Measurements from ENCODE around the gene RHOC.

The RHOC gene

DNA sequence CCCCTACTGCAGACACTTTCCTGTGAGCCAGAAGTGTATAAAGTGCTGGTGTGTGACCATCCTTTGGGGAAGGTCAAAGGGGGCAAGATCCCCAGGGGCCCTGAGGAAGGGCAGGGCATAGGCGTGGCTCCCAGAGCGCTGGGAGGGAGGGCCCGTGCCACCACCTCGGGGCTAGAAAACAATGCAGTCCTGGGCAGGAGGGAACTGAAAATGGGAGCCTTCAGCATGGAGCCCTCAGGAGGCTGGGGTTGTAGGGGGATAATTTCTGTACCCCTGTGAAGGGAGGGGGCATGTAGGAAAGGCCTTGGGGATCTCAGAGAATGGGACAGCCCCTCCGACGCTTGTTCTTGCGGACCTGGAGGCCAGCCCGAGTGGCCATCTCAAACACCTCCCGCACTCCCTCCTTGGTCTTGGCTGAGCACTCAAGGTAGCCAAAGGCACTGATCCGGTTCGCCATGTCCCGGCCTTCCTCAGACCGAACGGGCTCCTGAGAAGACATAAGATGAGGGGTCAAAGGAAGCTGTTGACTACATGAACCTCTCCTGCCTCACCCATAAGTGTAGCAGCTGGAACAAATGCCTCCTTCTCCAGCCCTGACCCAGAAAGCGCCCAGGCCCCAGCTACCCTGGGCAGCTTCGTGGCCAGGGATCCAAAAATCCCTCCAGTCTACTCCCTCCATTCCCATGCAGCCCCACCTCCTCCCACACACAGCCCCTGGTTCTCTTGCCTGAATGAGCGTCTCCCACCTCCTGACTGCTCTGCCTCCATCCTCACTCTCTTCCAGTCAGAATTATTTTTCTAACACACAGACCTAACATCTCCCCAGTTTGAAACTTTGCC, 5.5 kb downstream of the RHOC start:
- DNase-seq = no peak

DNA sequence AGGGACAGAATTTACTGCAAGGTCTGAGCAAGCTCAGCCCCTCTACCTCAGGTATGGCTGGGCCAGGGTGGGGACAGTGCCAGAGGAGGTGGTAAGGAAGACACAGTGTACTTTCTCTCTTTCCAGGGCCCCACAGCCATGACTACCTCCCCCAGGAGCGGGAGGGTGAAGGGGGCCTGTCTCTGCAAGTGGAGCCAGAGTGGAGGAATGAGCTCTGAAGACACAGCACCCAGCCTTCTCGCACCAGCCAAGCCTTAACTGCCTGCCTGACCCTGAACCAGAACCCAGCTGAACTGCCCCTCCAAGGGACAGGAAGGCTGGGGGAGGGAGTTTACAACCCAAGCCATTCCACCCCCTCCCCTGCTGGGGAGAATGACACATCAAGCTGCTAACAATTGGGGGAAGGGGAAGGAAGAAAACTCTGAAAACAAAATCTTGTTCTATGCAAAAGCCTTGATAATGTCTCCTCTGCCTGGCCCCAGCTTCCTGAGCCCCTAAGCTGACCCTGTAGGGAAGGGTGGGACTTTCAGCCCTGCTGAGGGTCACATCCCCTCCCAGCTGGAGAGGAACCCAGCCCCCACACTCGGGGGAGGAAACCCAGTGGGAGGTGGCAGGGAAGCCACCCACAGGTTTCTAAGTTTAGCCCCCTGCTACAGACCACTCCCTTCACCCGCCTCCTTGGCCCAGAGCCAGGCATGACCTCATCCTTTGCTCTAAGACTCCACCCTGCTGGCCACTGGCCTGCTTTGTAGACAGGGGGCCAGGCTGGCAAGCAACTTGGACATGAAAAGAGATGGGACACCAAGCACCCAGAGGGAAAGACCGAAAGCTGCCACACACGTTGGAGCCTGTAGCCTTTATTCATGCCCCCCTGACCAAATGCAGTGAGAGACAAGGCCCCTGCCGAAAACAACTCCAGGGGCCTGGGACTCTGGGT, 6.4 kb downstream of the RHOC start:
- no peak for DNase-seq

DNA sequence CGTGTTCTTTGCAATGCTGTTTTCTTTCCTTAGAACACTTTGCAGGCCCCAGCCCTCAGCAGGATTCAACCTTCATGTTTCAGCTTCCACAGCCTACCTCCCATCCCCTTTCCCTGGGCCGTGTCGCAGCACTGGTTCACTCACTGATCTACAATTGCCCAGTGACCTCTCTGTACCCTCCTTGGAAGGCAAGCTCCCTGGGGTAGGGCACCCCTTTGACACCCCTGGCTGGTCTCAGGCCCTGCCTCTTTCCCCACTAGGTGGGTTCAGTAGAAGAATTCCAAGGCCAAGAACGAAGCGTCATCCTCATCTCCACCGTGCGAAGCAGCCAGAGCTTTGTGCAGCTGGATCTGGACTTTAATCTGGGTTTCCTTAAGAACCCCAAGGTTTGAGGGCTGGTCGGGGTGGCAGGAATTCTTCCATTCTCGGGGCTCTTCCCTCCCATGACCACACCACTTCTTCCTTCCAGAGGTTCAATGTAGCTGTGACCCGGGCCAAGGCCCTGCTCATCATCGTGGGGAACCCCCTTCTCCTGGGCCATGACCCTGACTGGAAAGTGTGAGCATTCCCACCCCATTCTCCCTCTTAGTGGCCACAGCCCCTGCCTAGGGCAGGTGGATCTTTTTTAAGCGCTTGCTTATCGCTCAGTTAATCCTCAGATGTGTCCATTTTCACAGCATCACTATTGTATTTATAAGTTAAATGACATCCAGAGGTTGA, 7.3 kb downstream of the RHOC start:
- DNase-seq = no peak

DNA sequence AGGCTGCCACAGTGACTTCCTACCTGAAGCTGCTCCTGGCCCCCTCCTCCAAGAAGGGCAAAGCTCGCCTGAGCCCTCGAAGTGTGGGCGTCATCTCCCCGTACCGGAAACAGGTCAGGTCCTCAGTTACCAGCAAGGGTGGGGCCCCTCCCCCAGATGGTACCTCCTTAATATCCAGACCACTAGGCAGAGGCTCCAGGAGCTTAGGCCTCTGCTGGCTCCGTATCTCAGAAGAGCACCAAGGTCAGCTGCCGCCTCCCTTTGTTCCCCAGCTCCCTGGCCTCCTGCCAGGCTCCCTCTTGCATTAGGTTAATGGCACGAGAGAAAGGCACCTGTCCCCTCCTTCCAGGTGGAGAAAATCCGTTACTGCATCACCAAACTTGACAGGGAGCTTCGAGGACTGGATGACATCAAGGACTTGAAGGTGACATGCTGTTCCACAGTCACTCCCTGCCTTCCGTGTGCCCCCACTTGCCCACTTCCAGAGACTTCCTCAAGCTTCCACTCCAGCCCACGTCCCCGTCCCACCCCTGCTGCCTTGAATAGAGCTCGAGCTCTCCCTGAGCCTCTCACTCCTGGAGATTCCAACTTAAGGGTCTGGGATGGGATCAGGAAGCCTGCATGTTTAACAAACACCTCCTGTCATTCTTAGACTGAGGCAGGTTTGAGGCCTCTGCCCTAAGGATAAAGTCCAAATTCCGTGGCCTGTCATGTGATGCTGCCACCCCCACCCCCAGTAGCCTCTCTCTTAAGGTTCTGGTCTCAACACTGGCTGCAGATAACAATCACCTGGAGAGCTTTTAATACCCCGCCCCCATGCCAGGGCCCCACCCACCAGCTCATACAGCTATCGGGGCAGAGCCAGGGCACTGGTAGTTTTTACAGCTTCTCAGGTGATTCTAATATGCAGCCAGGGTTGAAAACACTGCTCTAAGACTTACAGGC, 8.3 kb downstream of the RHOC start:
- DNase-seq = no peak

DNA sequence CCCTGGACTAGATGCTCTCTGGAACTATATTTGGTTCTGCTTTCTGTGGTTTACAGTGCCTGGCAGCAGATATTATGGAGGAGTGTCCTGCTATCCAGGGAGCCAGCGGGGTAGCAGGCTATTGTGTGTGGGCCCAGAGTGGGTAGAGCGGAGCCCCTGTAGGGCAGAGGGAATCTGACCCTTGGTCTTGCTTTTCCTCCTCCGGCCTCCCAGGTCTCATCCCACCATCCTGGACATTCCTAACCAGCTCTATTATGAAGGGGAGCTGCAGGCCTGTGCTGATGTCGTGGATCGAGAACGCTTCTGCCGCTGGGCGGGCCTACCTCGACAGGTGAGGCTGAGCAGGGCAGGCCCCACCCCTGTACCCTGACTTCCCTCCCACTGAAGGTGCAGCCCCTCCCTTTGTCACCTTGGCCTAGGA, 9.1 kb downstream of the RHOC start:
- no peak for DNase-seq

DNA sequence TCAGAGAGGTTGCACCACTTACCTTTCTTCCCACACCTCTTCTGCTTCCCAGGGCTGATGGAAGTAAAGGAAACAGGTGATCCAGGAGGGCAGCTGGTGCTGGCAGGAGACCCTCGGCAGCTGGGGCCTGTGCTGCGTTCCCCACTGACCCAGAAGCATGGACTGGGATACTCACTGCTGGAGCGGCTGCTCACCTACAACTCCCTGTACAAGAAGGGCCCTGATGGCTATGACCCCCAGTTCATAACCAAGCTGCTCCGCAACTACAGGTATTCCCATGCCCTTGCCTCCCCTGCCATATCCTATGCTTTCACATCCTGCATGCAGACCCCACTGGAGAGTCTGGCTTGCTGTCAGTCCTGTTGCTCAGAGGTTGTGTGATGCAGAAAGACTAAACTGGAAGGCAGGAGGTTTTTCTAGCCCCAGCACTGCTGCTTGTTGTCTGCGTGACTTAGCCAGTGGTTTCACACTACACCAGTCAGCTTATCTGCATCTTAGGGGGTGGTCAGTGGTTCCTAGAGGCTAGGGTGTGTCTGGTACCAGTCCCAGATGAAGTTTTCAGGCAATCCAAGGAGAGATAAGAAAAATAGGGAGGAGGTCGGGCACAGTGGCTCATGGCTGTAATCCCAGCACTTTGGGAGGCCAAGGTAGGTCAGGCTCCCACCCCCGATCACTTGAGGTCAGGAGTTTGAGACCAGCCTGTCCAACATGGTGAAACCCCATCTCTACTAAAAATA, 10.2 kb downstream of the RHOC start:
- no peak for DNase-seq

DNA sequence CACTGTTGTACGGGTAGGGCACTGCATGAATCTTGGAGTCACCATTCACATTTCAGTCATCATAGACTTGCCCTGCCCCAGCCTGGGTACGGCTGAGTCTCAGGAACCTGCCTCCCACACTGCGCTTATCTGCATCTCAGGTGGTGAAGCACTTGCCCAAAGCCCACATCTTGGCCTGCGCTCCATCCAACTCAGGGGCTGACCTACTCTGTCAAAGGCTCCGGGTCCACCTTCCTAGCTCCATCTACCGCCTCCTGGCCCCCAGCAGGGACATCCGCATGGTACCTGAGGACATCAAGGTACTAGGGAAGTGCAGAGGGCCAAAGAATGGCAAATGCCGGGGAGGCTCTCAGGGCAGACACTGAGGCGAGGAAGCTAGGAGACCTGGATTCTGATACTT, 11.7 kb downstream of the RHOC start:
- DNase-seq = no peak

DNA sequence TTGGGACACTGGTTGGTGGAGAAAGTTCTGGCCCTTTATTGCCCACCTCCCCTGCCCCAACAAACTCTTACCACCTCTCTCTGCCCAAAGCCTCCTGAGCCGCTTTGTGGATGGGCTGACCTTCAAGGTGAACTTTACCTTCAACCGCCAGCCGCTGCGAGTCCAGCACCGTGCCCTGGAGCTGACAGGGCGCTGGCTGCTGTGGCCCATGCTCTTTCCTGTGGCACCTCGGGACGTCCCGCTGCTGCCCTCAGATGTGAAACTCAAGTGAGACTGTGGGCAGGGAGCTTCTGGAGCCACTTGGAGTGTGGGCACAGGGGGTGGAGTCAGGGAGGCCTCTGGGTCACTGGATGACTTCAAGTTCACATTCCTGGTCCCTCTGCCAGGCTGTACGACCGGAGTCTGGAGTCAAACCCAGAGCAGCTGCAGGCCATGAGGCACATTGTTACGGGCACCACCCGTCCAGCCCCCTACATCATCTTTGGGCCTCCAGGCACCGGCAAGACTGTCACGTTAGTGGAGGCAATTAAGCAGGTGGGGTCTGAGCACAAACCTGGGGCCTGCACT, 12.5 kb downstream of the RHOC start:
- DNase-seq = no peak

DNA sequence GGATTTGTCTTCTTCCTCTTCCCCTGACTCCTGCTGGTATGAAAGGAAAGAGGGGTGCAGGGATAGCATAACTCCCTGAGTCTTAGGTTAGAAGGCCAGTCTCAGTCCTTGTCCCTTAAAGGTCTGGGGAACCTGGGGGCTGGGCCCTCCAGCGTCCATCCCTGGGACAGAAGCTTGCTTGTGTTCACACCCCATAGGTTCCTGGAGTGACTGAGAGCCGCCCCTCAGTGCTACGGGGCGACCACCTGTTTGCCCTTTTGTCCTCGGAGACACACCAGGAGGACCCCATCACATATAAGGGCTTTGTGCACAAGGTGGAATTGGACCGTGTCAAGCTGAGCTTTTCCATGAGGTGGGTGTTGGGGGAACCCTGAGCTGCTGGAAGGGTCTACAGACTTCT, 13.1 kb downstream of the RHOC start:
- no peak for DNase-seq

DNA sequence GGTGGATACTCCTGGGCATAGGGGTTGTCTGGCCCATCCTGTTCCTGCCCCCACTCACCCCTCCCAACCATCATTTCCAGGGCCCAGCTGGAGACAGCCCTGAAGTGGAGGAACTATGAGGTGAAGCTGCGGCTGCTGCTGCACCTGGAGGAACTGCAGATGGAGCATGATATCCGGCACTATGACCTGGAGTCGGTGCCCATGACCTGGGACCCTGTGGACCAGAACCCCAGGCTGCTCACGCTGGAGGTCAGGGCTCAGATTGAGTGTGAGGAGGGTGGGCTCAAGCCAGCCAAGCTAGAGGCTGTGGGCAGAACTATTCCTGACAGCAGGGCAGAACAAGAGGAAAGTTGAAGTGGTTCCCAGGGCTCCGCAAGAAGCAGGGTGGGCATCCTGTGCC, 14.2 kb downstream of the RHOC start:
- DNase-seq = no peak

DNA sequence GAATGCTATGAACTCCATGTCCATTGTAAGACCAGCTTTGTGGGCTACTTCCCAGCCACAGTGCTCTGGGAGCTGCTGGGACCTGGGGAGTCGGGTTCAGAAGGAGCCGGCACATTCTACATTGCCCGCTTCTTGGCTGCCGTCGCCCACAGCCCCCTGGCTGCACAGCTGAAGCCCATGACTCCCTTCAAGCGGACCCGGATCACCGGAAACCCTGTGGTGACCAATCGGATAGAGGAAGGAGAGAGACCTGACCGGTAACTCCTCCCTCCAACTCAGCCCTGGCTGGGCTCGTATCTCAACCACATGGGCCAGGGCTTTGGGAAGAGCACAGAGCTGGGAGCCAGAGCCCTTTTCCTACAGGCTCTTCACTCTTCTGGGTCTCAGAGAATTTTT, 17.1 kb downstream of the RHOC start:
- no peak for DNase-seq

DNA sequence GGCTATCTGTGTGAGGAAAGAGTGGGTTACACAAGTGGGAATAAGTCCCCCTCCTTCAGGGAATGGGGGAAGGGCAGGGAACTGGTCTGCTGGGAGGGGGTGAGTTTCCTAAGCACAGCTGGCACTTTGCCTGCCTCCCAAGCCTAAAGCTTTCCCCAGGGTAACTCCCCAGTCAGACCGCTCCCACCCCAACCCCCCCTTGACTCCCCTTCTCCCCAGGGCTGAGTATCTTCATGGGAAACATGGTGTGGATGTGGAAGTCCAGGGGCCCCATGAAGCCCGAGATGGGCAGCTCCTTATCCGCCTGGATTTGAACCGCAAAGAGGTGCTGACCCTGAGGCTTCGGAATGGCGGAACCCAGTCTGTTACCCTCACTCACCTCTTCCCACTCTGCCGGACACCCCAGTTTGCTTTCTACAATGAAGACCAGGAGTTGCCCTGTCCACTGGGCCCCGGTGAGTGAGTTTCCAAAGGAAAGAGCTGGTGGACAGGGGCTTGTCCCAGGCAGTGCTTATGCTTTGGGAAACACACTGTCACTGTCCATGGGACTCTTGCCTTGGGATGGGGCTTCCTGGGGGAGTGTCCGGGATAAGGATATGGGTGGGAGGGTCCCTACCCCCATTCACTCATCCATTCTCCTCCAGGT, 17.6 kb downstream of the RHOC start:
- no peak for DNase-seq

DNA sequence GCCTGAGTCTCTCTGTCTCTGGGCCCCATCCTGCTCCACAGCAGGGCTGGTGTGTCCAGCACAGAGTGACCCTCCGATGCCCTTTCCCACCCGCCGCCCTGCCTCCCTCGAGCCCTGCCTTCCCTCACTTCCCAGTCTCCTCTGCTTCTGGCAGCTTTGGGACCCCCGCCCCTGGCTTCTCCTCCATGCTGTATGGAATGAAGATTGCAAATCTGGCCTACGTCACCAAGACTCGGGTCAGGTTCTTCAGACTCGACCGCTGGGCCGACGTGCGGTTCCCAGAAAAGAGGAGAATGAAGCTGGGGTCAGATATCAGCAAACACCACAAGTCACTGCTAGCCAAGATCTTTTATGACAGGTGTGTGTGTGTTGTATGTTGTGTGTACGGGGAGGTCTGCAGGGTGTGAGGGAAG, 18.1 kb downstream of the RHOC start:
- no peak for DNase-seq

DNA sequence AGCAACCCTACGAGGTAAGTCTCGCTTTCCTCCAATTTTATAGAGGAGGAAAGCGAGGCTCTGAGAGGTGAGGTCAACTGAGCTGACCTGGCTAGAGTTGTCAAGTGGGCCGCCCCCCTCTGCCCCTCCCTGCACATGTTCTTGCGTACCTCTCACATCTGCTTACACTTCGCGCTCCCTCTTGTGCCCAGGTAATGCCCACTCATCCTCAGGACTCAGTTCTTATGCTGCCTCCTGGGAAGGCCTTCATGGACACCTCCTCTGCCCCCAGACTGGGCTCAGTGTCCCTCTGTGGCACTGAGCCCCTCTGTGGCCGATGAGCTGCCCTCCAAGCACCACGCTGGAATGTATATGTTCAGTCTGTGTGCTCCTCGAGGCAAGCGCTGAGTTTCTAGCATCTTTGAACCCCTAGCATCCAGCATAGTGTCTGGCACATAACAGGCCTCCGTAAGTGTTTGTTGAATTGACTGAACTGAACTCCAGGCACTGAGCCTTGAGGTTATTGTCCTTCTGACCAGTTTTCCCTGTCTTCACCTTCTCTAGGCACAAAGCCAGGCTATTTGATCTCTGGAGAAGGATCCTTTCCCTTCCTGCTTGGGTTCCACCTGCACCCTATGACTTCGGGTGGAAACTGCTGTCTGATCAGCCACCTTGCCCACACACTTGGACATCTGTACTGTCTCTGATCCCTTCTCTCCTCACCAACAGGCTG, 19.0 kb downstream of the RHOC start:
- DNase-seq = no peak

DNA sequence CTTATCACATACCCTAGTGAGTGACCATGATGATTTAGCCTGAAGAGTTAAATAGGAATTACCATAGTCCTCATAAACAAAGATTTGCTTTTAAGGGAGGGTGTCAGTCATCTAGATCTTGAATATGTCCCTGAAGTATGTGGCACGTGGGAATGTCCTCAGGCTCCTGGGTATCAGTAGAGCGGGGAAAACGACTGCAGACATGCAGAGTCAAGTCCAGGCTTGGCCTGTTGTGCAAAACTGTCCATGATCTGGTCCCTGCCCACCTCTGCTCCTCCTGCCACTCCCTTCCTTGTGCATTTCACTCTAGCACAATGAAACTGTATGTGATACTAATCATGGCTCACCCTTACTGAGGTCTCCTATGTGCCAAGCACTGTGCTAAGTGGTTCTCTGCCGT, 19.6 kb downstream of the RHOC start:
- no peak for DNase-seq

DNA sequence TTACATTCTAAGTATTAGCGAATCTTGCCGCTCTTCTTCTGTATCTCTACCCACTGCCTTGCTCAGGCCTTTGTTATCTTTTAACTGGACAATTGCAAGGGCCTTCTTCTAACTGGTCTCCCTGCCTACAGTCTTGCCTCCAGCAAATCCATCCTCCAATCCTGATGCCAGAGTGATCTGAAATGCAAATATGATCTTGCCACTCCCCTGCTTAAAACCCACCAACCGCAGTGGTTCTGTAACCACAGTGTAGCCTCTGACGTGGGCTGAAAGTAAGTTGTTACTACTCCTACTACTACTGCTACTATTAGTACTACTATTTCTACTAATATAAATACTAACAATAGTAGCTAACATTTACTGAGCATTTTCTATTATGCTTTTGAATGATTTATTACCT, 20.1 kb downstream of the RHOC start:
- DNase-seq = no peak

DNA sequence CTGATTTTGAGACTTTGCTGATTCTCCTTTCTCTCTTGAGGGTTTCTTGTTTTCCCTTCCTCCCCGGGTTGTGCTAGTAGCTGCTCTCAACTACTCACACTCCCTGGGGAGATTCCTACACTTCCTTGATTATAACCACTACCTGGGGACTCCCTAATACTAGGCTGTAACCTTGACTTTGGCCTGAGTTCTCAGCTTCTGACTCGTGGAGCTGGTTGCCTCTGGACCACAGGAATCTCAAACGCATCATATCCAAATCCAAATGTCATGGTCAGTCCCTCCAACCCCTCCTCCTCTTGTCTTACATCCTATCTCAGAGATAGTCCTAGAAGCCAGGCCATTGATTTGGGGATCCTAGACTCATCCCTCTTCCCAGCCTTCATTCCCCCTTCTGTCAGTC, 20.5 kb downstream of the RHOC start:
- no peak for DNase-seq

DNA sequence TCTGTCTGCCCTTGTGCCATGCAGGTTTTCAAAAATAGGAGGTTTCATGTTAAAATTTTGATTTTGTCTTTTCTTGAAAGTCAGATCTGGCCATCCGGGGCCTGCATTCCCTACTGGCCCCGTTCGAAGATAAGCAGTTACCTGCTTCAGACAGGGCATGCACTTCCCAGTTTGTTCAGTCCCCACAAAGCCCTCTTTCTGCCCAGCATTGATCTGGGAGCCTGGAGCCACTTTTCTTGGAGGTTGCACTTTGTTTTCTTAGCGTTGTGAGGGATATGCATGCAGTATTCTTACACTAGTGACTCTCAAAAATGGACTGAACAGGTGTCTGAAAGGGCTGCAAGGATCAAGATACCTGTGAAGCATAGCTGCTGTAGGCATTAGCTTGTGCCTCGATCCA, 21.0 kb downstream of the RHOC start:
- DNase-seq = no peak

DNA sequence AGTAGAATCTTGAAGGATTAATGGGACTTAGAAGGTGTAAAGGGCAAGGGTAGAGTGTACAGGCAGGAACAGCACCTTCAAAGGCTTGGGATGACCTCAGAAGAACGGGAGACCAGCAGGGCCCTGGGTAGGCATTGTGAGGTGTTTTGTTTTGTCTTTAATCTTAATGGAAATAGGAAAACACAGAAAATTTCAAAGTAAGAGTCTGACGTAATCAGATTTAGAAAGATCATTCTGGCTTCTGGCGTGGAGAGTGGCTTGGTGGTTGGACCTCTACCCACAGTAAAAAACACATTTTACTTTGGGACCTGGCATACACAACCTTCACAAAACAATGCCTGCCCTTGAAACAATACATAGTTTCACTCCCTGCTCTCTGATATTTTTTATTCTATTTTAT, 28.3 kb downstream of the RHOC start:
- no peak for DNase-seq

DNA sequence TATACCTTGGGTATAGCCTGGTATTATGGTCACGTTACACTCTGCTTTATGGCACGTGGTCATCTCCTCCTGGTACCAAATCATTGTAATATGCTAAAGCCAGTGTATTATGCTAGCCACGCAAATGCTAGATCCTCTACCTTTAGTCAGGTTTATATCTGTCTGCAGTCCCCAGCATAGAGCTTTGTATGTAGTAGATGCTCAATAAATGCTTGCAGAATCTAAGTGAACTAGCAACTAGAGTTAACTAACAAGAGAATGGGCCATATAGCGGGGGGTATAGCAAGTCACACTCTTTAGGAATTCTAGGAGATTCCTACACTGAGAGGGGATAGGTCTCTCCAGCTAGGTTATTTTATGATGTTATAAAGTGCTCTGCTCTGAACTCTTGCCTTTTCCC, 29.4 kb downstream of the RHOC start:
- DNase-seq = no peak

Data from activated gamma-delta T cell (primary cell).